CD4-positive, alpha-beta T cell treated with Interleukin-10 for 1 hour (primary cell): Measurements from ENCODE around the gene DCX.

Experiments
- DNase-seq: peaks from one replicate; pipeline ENCODE4 v3.0.0-alpha.2; 2020

Gene DCX

DNA sequence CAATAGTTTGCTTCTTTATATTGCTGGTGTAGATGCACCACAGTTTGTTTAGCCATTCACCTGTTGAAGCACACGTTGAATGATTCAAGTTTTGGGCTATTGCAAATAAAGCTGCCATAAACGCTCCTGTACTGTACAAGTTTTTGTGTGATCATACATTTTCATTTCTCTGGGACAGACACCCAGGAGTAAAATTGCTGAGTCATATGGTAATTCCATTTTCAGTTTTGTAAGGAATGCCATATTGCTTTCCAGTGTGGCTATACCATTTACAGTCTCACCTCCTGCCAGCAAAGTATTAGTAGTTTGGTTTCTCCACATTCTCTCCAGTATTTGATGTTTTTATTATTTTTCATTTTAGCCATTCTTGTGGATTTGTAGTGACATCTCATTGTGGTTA is 109.7 kb downstream of the DCX start:
- no peak for DNase-seq

DNA sequence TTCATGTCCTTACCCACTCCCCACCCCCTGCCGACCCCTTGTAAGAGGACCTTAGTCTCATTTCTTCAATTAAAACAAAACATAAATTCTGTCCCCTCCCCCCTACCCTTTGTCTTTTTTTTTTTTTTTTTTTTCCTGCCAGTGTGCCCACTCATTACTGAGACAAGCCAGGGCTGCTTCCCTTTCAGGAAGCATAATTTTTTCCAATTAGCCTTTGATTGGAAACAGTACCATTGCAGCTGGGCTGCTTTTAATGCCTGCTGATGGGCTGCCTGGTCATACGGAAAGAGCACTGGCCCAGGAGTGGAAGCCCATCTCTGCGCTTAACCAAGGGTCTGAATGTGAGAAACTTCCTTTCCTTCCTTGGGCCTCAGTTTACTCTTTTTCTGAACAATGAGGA is 123.2 kb downstream of the DCX start:
- DNase-seq = no peak

DNA sequence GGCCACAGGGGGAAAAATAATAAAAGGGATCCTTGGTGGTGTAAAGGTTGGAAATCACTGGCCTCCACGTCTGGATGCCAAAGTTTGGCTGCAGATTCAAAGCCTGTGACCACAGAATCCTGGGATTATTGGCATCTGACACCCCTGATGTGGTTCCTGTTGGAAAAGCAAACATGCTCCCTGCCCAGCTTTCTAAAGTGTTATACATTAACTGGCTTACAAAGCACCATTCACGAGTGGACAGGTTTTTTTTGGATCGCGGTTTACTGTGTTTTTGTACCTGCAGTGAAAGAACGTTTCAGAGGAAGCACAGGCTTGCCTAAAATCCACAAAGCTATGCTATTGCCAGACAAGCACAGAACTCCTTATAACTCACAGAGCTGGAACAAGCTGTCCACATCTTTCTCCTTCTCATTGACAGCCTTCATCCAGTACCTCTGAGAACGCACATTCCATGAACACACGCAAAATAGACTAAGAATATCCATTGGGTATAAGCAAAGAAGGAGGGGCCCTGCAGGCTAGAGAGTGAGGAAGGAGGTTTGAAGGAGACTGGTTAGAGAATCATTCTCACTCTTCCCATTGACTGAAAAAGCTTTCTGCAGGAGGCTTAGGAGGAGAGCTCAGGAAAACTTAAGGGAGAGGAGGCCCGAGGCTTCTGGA is 127.2 kb downstream of the DCX start:
- DNase-seq = no peak

DNA sequence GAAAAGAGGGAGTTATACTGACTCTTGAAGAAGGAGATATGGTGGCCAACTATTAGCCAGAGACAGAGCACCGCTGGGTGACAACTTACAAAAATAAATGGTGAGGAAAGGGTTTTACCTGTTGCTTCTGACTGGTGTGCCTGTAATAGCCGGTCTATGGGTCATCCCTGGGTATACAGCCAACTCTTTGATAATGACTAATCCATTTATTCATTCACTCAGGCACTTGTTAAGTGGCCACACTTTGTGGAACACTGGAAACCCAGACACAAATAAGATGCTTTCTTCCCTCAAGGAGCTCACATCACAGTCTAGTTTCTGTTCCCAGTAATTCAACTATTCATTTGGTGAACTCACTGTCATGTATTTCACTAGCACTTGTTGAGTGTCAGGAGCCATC is 128.5 kb downstream of the DCX start:
- no peak for DNase-seq

DNA sequence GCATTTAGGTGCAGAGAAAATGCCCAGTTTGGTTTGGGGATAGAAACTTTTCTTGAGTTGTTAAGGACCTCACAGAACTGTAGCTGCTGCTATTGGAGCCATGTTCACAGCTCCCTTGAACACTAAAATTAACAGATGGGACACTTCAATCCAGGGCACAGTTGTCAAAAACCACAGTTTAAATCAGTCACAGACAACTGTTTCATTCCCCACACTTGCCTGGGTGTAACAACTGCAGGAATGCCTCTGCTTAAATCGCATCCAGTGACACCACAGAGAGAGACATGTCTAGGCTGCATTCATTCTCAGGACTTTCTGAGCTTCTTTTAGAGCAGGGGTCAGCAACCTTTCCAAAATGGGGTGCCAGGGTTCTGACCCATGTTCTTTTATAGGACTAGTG is 129.0 kb downstream of the DCX start:
- DNase-seq = no peak

DNA sequence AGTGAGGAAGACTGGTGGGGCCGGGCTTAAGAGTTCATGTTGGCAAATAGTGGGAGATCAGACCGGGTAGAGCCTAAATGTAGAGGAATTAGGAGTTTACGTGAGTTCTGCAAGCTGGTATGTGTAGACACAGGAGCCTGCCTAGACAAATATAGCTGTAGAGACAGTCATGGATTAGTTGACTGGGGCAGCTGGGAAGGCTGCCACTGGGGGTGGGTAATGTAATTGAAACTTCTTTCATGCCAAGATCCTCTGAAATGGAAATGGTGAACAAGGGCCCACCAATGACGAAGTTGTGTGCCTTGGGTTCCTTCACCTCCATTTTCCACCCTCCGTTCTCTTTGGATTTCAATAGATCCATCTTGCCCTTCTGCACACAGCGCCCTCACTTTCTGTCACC is 129.9 kb downstream of the DCX start:
- no peak for DNase-seq

DNA sequence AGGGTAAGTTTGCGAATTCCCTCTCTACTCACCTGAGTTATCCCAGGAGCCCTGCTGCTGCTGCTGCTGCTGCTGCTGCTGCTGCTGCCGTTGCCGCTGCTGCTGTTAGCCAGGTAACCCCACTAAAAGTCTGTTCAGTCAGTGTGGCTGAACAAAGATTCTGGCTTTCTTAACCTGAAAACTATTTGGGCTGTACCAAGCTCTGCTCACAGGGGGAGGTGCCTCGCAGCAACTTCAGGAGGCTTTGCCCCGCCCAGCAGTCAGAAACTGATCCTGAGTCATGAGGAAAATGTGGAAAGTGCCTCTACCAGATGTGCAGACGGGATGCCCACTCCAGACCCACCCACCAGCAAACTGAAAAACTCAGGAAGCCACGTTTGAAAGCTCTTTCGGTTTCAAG is 141.7 kb downstream of the DCX start, which contains the start of gene CAPN6:
TSS of gene CAPN6 (minus strand) at position 145 of the 400 bp plus-strand sequence. CDS start 6,547 bp downstream, outside the sequence.
- no peak for DNase-seq

DNA sequence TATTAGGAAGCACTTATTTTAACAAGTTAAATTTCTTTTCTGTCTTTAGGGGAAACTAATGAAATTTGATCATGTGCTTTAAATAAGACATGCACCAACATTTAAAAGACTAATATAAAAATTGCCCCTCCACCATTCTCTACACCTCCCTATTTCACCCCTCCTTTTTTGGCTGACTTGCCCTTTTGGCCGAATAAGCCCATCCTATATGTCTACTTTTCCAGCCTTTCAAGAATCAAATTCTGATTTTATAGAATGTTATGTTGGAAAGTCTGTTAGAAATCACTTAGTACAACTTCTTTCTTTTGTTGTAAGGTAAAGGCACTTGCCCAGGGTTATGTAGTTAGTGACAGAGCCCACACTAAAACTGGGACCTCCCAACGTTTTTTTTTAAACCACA is 143.5 kb downstream of the DCX start:
- no peak for DNase-seq

DNA sequence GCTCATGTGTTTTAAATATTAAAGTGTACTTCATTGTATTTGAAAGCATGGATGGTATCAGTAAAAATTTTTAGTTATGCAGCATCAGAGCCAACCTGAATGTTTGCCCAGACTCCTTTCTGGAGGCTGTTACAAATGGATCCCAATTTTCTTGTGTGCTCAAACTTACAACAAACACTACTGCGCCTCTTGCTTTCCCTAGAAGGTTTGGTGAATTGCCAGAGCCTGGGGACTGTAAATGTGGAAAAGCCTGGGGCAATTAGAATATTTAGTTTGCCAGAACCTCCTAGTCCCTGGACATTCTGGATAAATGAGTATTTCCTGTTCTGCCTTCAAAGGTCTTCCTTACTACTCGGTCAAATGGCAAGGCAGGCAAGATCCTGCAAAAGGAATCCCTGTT is 146.5 kb downstream of the DCX start:
- no peak for DNase-seq

DNA sequence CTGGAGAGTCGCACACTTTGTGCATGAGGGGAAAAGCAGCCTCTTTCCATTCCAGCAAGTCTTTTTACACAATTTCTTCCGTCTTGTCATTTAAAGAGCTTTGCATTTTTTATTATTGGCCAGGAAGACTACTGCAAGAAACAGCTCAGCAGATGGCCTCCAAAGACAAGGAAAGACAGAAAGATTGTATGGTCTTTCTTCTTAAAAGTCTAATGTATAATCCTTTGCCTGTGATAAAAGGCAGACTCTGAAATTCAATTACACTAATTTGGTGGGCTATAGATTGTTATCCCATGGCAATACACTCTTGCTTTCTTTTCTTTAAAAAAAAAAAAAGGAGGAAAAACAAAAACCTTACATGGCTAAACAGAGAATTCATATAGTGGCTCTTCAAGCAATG is 147.6 kb downstream of the DCX start:
- no peak for DNase-seq

DNA sequence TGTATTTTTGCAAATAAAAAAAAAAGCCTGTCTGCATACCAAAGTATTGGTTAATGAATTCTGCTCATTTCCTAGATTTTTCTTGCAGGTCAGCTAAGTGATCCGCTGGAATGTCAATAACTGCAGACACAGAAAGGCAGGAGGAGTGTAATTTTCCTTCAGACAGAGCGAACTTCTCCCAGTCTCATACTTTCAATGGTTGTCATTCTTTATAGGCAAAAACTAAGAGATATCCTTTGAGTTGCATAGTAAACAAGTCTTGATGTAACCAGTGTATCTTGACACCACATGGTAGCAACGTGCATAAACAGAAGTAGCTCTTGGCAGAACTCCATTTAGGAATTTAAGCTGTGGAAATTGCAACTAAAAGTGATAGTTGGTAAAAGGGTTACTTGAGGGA is 149.9 kb downstream of the DCX start:
- DNase-seq = no peak

DNA sequence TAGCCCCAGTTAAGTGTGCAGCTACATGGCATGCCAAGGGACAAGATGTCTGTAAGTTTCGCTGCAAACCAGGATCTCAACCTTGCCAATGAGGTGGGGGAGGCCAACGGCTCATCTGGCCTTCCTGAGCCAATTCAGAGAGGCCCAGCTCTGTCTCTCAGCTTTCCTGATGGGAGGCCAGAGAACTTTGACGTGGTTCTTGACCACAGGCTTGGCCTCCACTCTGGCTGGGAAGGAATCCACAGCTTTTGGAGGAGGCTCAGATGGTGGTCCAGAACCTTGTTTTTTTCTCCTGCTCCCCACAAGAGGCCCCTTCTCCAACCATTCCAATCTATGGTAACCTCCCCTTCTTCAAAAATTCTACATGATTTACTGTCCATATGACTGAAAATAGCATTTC is 151.5 kb downstream of the DCX start:
- DNase-seq = no peak

DNA sequence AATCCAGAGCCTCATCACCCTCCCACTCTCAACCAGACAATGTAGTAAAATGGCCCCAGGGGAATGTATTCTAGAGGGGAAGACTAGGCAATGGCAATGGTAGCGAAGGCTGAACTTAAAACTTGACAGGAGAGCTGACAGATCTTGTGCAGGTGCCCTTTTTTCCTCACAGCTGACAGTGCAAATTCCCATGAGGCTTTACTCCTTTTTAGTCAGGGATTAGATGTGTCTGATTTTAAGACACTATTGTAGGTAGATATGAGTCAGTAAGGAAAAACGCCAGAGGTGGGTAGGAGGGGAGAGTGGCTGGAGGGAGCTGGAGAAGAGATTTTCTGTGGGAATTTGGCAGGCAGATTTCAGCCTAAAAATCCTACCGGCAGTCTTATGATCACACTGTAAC is 152.4 kb downstream of the DCX start:
- no peak for DNase-seq

DNA sequence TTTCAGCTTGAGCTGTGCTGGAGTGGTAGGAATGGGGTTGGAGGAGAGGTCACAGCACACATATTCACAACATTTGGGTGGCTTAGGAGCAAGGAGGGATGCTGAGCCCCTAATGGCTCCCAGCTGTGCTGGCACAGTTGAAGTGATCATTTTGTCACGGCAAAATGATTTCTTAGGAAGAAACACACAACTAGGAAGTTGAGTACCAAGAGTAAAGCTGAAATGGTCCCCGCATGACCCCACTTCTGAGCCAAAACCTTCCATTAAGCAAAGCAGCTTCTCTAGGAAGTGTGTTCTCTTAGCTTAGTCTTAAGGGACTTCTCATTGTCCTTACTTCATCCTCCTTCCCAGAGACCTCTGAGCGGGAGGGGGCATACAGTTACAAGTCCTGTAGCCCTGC is 154.3 kb downstream of the DCX start:
- DNase-seq = no peak

DNA sequence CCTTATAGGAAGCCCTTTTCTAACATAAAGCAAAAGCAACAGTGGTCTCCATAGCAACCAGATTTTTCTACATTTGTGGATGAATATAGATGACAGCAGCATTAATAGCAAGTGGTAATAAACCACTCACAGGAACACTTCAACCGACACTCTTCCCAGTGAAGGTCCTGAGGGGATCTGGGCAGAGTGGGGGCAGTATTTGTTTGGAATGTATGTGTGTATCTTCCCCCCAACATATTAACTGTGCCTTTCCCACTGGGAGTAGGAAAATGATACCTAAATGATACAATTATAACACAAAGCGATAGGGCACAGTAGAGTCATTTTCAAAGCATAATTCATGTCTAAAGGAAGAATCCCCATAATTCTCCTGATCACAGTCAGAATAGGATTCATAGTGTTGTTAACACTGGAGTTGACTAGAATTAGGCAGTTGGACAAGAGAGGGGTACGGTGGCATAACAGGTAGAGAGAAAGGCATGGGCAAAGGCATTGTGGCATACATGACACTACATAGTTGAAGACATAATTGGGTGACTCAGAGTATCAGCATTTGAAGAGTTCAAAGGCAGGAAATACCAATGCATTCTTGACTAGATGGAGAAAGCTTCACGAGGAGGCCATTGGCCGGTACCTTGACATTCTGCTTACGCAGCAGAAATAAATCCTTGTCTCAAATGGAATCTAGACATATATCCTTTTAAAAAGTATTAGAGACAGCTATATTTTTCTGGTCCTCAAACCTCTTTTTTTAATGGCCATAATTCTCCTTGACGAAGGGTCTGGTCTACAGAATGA is 156.9 kb downstream of the DCX start:
- no peak for DNase-seq

DNA sequence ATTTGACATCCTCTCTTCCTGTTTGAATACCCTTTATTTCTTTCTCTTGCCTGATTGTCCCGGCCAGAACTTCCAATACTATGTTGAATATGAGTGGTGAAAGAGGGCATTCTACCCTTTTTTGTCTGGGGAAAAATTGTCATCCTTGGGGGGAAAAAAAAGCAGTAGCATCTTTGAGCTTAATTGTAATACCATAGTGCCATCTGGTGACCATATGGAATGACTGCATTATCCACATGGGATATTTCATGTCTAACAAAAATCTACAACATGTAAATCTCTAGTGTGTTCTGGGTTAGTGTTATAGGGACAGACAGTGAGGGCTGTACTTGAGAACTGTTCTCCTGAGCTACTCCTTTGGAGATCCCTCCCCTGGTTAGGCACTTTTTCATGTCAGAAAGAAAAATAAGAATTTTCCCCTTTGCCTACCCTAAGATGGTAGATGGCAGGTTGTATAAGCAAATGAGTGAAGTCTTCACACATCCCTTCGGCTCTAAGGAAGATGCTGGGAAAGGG is 167.7 kb downstream of the DCX start:
- DNase-seq = peak; percentile 15
